HG02870 (cell line): ENCODE results near the gene SRSF3.
"Not testable (repeated sequence)": the region's sequence is repeated elsewhere in the genome, so short reads cannot be mapped to it uniquely, and the experiment has no call there.

Experiments
- ATAC-seq: cut with Tn5 transposase; IDR thresholded peaks from one replicate; pipeline ENCODE4 v1.9.1; 2021; ENCODE audit warnings: mild to moderate bottlenecking, moderate library complexity; ENCODE audit not compliant: unreplicated experiment

The SRSF3 gene

DNA sequence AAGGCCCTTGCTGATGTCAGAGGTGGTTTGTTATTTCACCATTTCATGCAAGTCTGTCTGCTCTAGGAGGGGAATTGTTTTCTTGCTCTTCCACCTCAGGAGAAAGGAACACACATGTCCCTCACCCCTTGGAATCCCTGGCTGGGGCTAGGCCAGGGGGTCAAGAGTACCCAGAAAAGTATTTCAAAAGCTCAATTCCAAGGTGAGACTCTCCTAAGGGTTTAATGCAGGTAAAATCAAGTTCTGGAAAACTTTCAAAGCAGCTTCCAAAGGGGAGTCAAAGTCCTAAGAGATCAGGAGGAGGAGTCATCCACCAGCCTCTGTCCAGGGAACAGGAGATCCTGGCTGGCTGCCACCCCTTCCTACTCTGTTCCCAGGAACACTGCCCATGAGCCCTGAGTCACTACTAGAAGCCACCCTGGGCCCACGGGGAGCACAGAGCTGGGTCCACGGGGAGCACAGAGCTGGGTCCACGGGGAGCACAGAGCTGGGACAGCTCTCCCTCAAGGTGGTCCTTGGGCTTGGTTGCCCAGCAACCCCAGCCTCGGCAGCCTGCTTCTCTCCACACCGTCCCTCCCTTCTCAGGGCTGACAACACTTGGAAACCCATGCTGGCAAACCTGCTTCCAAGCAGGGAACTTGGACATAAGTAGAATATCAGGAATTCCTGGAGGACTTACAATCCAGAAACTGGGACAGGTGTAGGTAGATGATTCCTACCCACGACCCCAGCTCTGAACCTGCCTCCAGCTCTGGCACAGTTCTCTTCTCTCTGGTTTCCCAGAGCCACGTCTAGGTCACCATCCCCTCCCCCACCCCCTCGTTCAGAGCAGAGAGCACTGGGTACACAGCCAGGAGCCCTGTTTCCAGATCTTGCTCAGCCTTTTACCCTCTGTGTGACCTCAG is 49.0 kb downstream of the SRSF3 start:
- ATAC-seq: no peak

DNA sequence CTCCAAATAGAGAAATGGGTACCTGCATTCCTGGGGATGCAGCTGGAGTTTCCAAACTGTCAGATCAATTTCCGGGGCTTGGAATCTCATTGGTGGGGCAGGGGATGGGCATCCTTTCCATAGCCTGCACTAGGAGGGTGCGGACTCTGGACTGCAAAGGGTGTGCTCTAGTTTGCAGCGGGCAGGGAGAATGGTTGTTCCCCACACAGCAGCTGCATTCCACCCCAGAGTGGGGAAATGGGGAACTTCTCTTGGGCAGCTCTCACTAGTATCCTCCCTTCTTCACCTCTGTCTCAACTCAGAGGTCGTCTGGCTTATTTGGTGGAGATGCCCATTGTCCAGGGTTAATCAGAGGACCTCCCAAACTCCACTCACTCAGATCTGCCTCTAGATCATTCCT is 49.8 kb downstream of the SRSF3 start:
- ATAC-seq: no peak

DNA sequence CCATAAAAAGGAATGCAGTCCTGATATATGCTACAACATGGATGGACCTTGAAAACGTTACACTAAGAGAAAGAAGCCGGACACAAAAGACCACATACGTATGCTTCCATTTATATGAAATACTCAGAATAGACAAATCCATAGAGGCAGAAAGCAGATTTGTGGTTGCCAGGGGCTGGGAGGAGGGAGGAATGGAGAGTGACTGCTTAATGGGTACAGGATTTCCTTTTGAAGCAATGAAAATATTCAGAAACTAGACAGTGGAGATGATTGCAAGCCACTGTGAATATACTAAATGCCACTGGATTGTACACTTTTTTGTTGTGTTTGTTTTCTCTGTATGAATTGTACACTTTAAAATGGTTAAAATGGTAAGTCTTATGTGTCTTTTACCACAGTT is 54.9 kb downstream of the SRSF3 start:
- no peak for ATAC-seq

DNA sequence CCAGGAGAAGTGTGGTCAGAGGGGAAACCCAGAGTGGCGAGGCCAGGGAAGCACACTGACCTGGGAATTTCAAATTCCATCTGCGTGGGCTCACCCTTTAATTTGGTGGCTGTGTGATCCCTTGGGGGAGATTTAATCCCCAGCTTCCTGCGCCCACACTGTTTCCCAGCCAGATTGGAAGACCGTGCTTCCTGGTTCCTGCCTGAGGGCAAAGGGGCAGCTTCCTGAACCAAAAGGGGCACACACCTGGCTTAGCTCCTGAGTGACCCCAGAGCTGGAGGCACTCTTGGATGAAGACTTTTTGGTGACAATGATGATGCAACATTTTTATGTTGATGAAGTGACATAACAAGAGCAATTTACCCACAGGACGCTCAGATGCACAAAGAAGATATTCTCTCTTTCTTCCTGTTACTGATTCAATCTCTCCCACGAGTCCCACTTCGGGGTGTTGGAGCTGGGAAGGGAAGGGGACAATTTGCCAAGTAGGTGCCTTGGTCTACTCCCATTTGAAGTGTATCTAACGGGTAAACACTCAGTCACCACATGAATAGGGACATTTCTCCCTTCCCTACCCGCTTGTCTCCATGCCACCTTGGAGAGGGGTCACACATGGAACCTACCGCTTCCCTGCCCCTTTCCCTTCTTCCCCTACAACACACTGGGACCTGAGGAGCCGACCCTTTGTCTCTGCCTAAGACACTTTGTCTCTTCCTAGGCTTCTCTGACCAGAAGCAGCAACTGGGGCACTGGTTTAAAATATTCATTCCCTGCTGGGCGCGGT is 55.7 kb downstream of the SRSF3 start:
- ATAC-seq: no peak

DNA sequence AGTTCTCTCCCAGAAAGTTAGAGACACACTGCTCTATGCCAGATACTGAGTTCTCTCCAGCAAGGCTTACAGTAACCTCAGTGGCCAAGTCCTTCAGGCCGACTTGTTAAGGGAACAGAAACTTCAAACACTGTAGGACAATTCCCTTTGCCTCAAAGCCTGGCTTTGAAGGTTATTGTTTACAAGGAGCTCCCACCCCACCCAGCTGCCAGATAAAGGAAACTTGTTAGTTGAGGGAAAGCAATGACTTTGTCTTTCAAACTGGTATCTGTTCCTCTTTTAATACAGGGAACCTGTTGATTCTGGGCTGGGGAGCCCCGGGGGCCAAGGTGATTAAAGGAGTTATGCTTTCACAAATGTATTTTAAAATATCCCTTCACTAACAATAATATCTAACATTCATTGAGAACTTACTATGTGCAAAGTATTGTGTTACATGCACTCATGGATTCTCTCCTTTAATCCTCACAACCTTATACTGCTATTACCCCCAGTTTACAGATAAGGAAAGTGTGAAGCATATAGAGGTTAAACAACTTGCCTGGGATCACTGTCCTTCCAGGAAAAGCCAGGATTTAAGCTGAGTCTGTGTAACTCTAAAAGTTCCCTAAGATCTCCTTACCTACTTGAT is 56.8 kb downstream of the SRSF3 start:
- ATAC-seq: peak; percentile 67

DNA sequence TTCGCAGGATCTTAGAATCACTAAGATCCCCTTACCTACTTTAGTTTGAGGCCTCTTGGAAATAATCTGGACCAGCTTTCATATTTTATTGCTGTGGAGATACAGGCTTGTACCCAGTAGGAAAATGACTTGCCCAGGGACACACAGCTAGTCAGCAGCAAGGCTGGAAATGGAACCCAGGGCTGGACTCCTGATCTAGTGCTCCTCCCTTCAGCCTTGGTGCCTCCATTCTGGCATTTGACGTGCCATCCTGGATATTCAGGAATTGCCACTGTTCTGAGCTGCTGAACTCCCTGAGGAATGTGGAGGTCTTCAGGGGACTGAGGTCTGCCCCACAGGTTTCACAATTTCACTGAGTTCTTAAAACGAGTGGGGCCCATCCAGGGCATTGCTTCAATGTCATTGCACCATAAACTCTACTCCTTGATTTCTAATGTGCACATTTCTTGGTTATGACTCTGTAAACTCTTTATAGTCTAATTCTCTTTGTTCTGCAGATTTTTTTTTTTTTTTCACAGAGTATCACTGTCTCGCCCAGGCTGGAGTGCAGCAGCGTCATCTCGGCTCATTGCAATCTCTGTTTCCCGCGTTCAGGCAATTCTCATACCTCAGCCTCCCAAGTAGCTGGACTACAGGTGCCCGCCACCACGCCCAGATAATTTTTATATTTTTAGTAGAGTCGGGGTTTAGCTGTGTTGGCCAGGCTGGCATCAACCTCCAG is 57.7 kb downstream of the SRSF3 start:
- ATAC-seq: no peak

DNA sequence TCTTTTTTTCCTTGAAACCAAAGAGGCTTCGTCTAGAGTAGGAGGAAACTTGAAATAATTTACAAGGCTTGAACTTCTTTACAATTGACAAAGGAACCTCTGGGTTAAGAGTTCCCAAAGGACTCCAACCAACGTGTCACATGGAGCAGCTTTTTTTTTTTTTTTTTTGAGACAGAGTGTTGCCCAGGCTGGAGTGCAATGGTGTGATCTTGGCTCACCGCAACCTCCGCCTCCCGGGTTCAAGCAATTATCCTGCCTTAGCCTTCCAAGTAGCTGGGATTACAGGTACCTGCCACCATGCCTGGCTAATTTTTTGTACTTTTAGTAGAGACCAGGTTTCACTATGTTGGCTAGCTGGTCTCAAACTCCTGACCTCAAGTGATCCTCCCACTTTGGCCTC is 60.3 kb downstream of the SRSF3 start:
- not testable (repeated sequence) for ATAC-seq
